H1 (cell line): ENCODE measurements around the gene SLC5A10. TPM values are rescaled to one million over a fixed set of nuclear protein-coding genes. Genes with fewer than 3 reads are reported as not detected.

ENCODE experiments used
- CTCF ChIA-PET: fragments of 300-600 bp; sonication (Branson Sonifier 250); formaldehyde crosslinking; loops from one replicate; lab custom pipeline; 2021; ENCODE audit not compliant: partially characterized antibody; lab: Charles Lee
- POLR2A ChIA-PET: fragments of 300-600 bp; sonication (Branson Sonifier 250); formaldehyde crosslinking; loops from one replicate; lab custom pipeline; 2021; ENCODE audit warnings: inconsistent platforms; ENCODE audit not compliant: partially characterized antibody; lab: Charles Lee
- DNase-seq, 2 experiments: peaks; one replicate each; pipeline versions ENCODE4 v3.0.0 to v3.0.0-alpha.2; 2010 to 2022; ENCODE audit warnings: low spot score in 2 of 2, low read depth in 1 of 2, mixed read lengths in 1 of 2
- FAIRE-seq: peaks from 2 replicates; lab custom pipeline; 2011; peaks lifted over from hg19 to GRCh38; lab: Jason Lieb, UNC
- H2AFZ ChIP-seq: 2 replicates; pipeline ENCODE4 v1.8.1; 2012; ENCODE audit warnings: low read length, inconsistent platforms
- H2AK5ac ChIP-seq: 2 replicates; pipeline ENCODE4 v1.6.1; 2013; ENCODE audit warnings: low read depth, low read length
- H2BK120ac ChIP-seq: replicated peaks from 2 replicates; pipeline ENCODE3; 2013; ENCODE audit warnings: low read depth, low read length, inconsistent platforms
- H2BK12ac ChIP-seq: 2 replicates; pipeline ENCODE4 v1.6.1; 2013; ENCODE audit warnings: low read depth, low read length
- H2BK15ac ChIP-seq: 2 replicates; pipeline ENCODE4 v1.6.1; 2013; ENCODE audit warnings: low read length
- H2BK20ac ChIP-seq: 2 replicates; pipeline ENCODE4 v1.6.1; 2013; ENCODE audit warnings: low read length
- H2BK5ac ChIP-seq: 2 replicates; pipeline ENCODE4 v1.6.1; 2013; ENCODE audit warnings: low read depth, low read length
- H3K14ac ChIP-seq: 2 replicates; pipeline ENCODE4 v1.6.1; 2013; ENCODE audit warnings: inconsistent platforms; ENCODE audit not compliant: insufficient read length
- H3K18ac ChIP-seq: 2 replicates; pipeline ENCODE4 v1.6.1; 2013; ENCODE audit warnings: low read length; ENCODE audit errors: extremely low read depth
- H3K23ac ChIP-seq: 2 replicates; pipeline ENCODE4 v1.6.1; 2013; ENCODE audit warnings: inconsistent platforms; ENCODE audit not compliant: insufficient read length
- H3K23me2 ChIP-seq: 2 replicates; pipeline ENCODE4 v1.6.1; 2013; ENCODE audit warnings: low read depth, low read length
- H3K27ac ChIP-seq: 2 replicates; pipeline ENCODE4 v1.6.1; 2011; ENCODE audit warnings: low read depth, low read length, inconsistent platforms
- H3K27me3 ChIP-seq, 4 experiments: replicated peaks in 1 of 4; 1 replicate in 1 of 4; 2 replicates in 3 of 4; pipeline versions ENCODE4 v1.6.1 to v1.8.1; 2011 to 2013; ENCODE audit warnings: low read length in 3 of 4, mild to moderate bottlenecking in 3 of 4, inconsistent platforms in 2 of 4, mixed read lengths in 2 of 4, moderate library complexity in 1 of 4; ENCODE audit not compliant: control insufficient read depth in 3 of 4, insufficient read depth in 3 of 4; ENCODE audit errors: extremely low read depth in 1 of 4
- H3K36me3 ChIP-seq, 4 experiments: 2 replicates each; pipeline versions ENCODE4 v1.6.1 to v1.8.1; 2011 to 2013; ENCODE audit warnings: mild to moderate bottlenecking in 4 of 4, low read length in 3 of 4, moderate library complexity in 2 of 4, control low read depth in 1 of 4, inconsistent platforms in 1 of 4; ENCODE audit not compliant: insufficient read depth in 4 of 4, control insufficient read depth in 2 of 4
- H3K4ac ChIP-seq: replicated peaks from 2 replicates; pipeline ENCODE3; 2013; ENCODE audit warnings: low read length, low read depth, mixed read lengths, inconsistent platforms; ENCODE audit not compliant: insufficient read length
- H3K4me1 ChIP-seq, 4 experiments: replicated peaks in 1 of 4; 1 replicate in 1 of 4; 2 replicates in 3 of 4; pipeline versions ENCODE4 v1.6.1 to v1.8.1; 2011 to 2013; ENCODE audit warnings: low read length in 3 of 4, inconsistent platforms in 2 of 4, mixed read lengths in 1 of 4; ENCODE audit not compliant: insufficient read depth in 4 of 4, control insufficient read depth in 3 of 4
- H3K4me2 ChIP-seq, 2 experiments: 2 replicates each; pipeline versions ENCODE4 v1.6.1 to v1.8.1; 2011 to 2013; ENCODE audit warnings: low read depth in 2 of 2, low read length in 2 of 2, control low read depth in 1 of 2, inconsistent platforms in 1 of 2, mild to moderate bottlenecking in 1 of 2; ENCODE audit not compliant: insufficient read depth in 1 of 2
- H3K4me3 ChIP-seq, 4 experiments: fragments of 200-600, 300-600 bp in 1 of 4; sonication (generic), shearing (Covaris generic), sonication (Bioruptor Twin) in 1 of 4; 2 replicates each; pipeline versions ENCODE4 v1.5.1 to v1.8.1; 2011 to 2016; ENCODE audit warnings: low read length in 4 of 4, low read depth in 3 of 4, control low read depth in 2 of 4, inconsistent platforms in 2 of 4, mild to moderate bottlenecking in 2 of 4, mixed read lengths in 1 of 4, moderate library complexity in 1 of 4; ENCODE audit not compliant: insufficient read depth in 2 of 4; ENCODE audit errors: extremely low read depth in 1 of 4
- H3K56ac ChIP-seq: replicated peaks from 2 replicates; pipeline ENCODE3; 2013; ENCODE audit warnings: low read depth, mild to moderate bottlenecking, mixed read lengths, low read length, inconsistent platforms; ENCODE audit not compliant: insufficient read length
- H3K79me1 ChIP-seq: 2 replicates; pipeline ENCODE4 v1.6.1; 2013; ENCODE audit warnings: low read depth, low read length, control low read depth
- H3K79me2 ChIP-seq, 2 experiments: 2 replicates each; pipeline versions ENCODE4 v1.6.1 to v1.8.1; 2012 to 2013; ENCODE audit warnings: low read length in 2 of 2, mild to moderate bottlenecking in 2 of 2, inconsistent platforms in 1 of 2; ENCODE audit not compliant: insufficient read depth in 2 of 2, control insufficient read depth in 1 of 2
- H3K9ac ChIP-seq, 4 experiments: replicated peaks in 1 of 4; 1 replicate in 1 of 4; 2 replicates in 3 of 4; pipeline versions ENCODE4 v1.6.1 to v1.8.1; 2011 to 2013; ENCODE audit warnings: low read depth in 3 of 4, low read length in 3 of 4, control low read depth in 2 of 4, mild to moderate bottlenecking in 2 of 4, moderate library complexity in 2 of 4, inconsistent platforms in 1 of 4; ENCODE audit errors: extremely low read depth in 1 of 4
- H3K9me3 ChIP-seq, 2 experiments: 2 replicates each; pipeline versions ENCODE4 v1.6.1 to v1.8.1; 2012 to 2013; ENCODE audit warnings: mild to moderate bottlenecking in 2 of 2, moderate library complexity in 2 of 2, control low read depth in 1 of 2, inconsistent platforms in 1 of 2, low read depth in 1 of 2, low read length in 1 of 2, mixed read lengths in 1 of 2; ENCODE audit not compliant: insufficient read depth in 2 of 2
- H4K20me1 ChIP-seq, 2 experiments: replicated peaks in 1 of 2; 2 replicates each; pipeline versions ENCODE3 to v1.8.1; 2011 to 2013; ENCODE audit warnings: inconsistent platforms in 2 of 2, low read length in 2 of 2, mild to moderate bottlenecking in 1 of 2; ENCODE audit not compliant: insufficient read depth in 2 of 2, control insufficient read depth in 1 of 2
- H4K5ac ChIP-seq: 2 replicates; pipeline ENCODE4 v1.6.1; 2013; ENCODE audit warnings: low read length, low read depth, mixed read lengths, inconsistent platforms; ENCODE audit not compliant: insufficient read length
- H4K8ac ChIP-seq: 2 replicates; pipeline ENCODE4 v1.8.0; 2013; ENCODE audit warnings: mild to moderate bottlenecking, moderate library complexity, low read length, inconsistent platforms; ENCODE audit not compliant: insufficient read depth; ENCODE audit errors: extremely low read depth
- H4K91ac ChIP-seq: replicated peaks from 2 replicates; pipeline ENCODE3; 2013; ENCODE audit warnings: low read length, mixed read lengths, inconsistent platforms; ENCODE audit not compliant: insufficient read length
- ATF2 ChIP-seq: IDR thresholded peaks from 2 replicates; pipeline ENCODE4 v1.6.1; 2012; ENCODE audit warnings: low read length, inconsistent platforms
- BACH1 ChIP-seq: IDR thresholded peaks from 2 replicates; pipeline ENCODE4 v1.6.1; 2012; ENCODE audit warnings: low read length, improper control_type of control experiment
- CHD2 ChIP-seq: IDR thresholded peaks from 2 replicates; pipeline ENCODE4 v1.6.1; 2012; ENCODE audit warnings: low read length, improper control_type of control experiment
- E2F6 ChIP-seq: IDR thresholded peaks from 2 replicates; pipeline ENCODE4 v1.6.1; 2012; ENCODE audit warnings: inconsistent platforms
- EP300 ChIP-seq, 2 experiments: IDR thresholded peaks; 1 replicate in 1 of 2; 2 replicates in 1 of 2; pipeline ENCODE4 v1.6.1; 2011 to 2012; ENCODE audit warnings: low read depth in 2 of 2, low read length in 2 of 2, mild to moderate bottlenecking in 2 of 2, borderline replicate concordance in 1 of 2, inconsistent platforms in 1 of 2, moderate library complexity in 1 of 2
- HDAC6 ChIP-seq: IDR thresholded peaks from one replicate; pipeline ENCODE4 v1.7.1; 2012; ENCODE audit warnings: low read depth, mild to moderate bottlenecking, inconsistent platforms, low read length, moderate library complexity
- POLR2A ChIP-seq, 2 experiments: IDR thresholded peaks; 1 replicate in 1 of 2; 2 replicates in 1 of 2; pipeline ENCODE4 v1.6.1; 2011; ENCODE audit warnings: low read depth in 2 of 2, low read length in 2 of 2, mild to moderate bottlenecking in 2 of 2; ENCODE audit errors: control extremely low read depth in 1 of 2
- RXRA ChIP-seq: IDR thresholded peaks from 2 replicates; pipeline ENCODE4 v1.6.1; 2011; ENCODE audit warnings: low read depth, mild to moderate bottlenecking, low read length, moderate library complexity; ENCODE audit not compliant: insufficient read depth
- SIN3A ChIP-seq, 2 experiments: IDR thresholded peaks in 1 of 2; conservative IDR thresholded peaks in 1 of 2; 2 replicates each; pipeline ENCODE4 v1.6.1; 2011 to 2012; ENCODE audit warnings: low read length in 2 of 2, improper control_type of control experiment in 1 of 2, low read depth in 1 of 2, mild to moderate bottlenecking in 1 of 2
- YY1 ChIP-seq: IDR thresholded peaks from 2 replicates; pipeline ENCODE4 v1.6.1; 2011; ENCODE audit warnings: low read depth, mild to moderate bottlenecking, low read length
- WGBS, 2 experiments: shearing (Covaris generic) in 1 of 2; methylation state at CpG; one replicate each; pipeline versions ENCODE4 v1.1.6 to v1.1.7; 2013 to 2015; ENCODE audit warnings: low lambda C conversion rate in 2 of 2, mixed read lengths in 2 of 2, inconsistent platforms in 1 of 2, low coverage in 1 of 2, missing lambda C conversion rate in 1 of 2; ENCODE audit not compliant: insufficient replicate concordance in 2 of 2, insufficient coverage in 1 of 2, insufficient read length in 1 of 2; ENCODE audit errors: extremely low coverage in 1 of 2, missing lambda C conversion rate in 1 of 2; 5-methylcytosine and 5-hydroxymethylcytosine counted together
- polyA plus RNA-seq, 7 experiments: library from polyadenylated mRNA; depleted of rRNA in 3 of 7; stranded (reverse) in 5 of 7; unstranded in 2 of 7; fragments of >200 nt in 5 of 7; fragments of 200-250 nt in 2 of 7; gene quantifications; 1 replicate in 5 of 7; 2 replicates in 1 of 7; 4 replicates in 1 of 7; pipeline versions ENCODE4 v1.2.1 to v1.2.3, GENCODE V29; 2011 to 2013; ENCODE audit warnings: missing spikeins in 2 of 7, mixed read lengths in 2 of 7
- total RNA-seq: library from RNA; stranded (reverse); fragmentation: NEBNext Ultra II Directional; extraction: Animal tissue kit (Norgen Biotek cat#: 25700); gene quantifications from 2 replicates; pipeline ENCODE4 v1.2.1, GENCODE V29; 2021

The SLC5A10 gene
- total and polyA plus RNA-seq, 2 of the 8 experiments (the other 6 are each of a cell fraction or from before 2014, with no cell fraction given) = 0.05 to 0.11 TPM

- H3K23me2 ChIP-seq = no peaks in the 10 kb centered on the region
- CTCF ChIA-PET = interaction anchor here (0.6 to 4.1 kb wide), 13 partner anchors 10 to 333 kb away, joined by 3 to 49 read pairs (median 5); no protein-coding TSS in a partner anchor
- POLR2A ChIA-PET = interaction anchor here (0.6 kb wide), 1 partner anchor 42 kb away, joined by 3 read pairs; no protein-coding TSS in a partner anchor
- TF ChIP-seq EP300 (IDR thresholded peaks at IDR 0.05; ENCODE audit: borderline replicate concordance in 1 of 2, low read depth in 2 of 2, low read length in 2 of 2) = no peak
- TF ChIP-seq RXRA = no peak
- TF ChIP-seq BACH1 = no peak
- no peak for TF ChIP-seq YY1
- TF ChIP-seq E2F6 = no peak
- TF ChIP-seq POLR2A (IDR thresholded peaks at IDR 0.05; ENCODE audit: control extremely low read depth in 1 of 2, low read depth in 2 of 2, low read length in 2 of 2) = no peak
- TF ChIP-seq SIN3A (conservative IDR thresholded peaks at IDR 0.05 in 1 of 2, IDR thresholded peaks at IDR 0.05 in 1 of 2; ENCODE audit: low read depth in 1 of 2, low read length in 2 of 2) = no peak
- no peak for TF ChIP-seq ATF2
- no peak for TF ChIP-seq HDAC6
- TF ChIP-seq CHD2 = no peak
Observed at GRCh38 chr17:18959071-18959844, 7.3 kb downstream of the SLC5A10 start.

More at GRCh38 chr17:18959071-18959844, 7.3 kb downstream of the SLC5A10 start:
- no peak for DNase-seq
- H3K27me3 ChIP-seq = no peaks in the 10 kb centered on the region
- H3K56ac ChIP-seq = no peak overlapping the region
- H3K36me3 ChIP-seq = no peaks in the 10 kb centered on the region
- no peak overlapping the region for H3K4me2 ChIP-seq
- H3K23ac ChIP-seq = no peak overlapping the region
- H4K20me1 ChIP-seq = no peaks in the 10 kb centered on the region
- H3K9ac ChIP-seq = no peak overlapping the region
- H4K8ac ChIP-seq = no peak overlapping the region
- no peak overlapping the region for H2AK5ac ChIP-seq
- peaks cover 0 to 5% (median 0%) of the 10 kb centered on the region in 4 experiments; a peak in 2 of 7 replicates for H3K4me1 ChIP-seq
- H3K79me1 ChIP-seq = no peaks in the 10 kb centered on the region
- H3K18ac ChIP-seq = no peak overlapping the region
- no peak overlapping the region; the same call in 1 of the 2 replicates for H2BK5ac ChIP-seq
- H2BK15ac ChIP-seq = no peak overlapping the region
- H2AFZ ChIP-seq = no peak overlapping the region
- no peak overlapping the region for H3K4ac ChIP-seq
- no peak overlapping the region for H3K14ac ChIP-seq
- WGBS, 2 experiments = 84% methylated on average over 20 of the region's 22 CpGs; no CpG with 5 or more reads in 1 of the 2 experiments
- FAIRE-seq = no peak
- peak overlapping the region; percentile 60; the same call in 1 of the 2 replicates for H2BK12ac ChIP-seq
- H3K79me2 ChIP-seq = no peaks in the 10 kb centered on the region
- no peaks in the 10 kb centered on the region for H3K9me3 ChIP-seq
- no peak overlapping the region for H4K5ac ChIP-seq
- H3K4me3 ChIP-seq = no peak overlapping the region
- H3K27ac ChIP-seq = no peak overlapping the region
- H2BK120ac ChIP-seq = no peak overlapping the region
- H2BK20ac ChIP-seq = no peak overlapping the region
- no peak overlapping the region for H4K91ac ChIP-seq
